LNCaP clone FGC (cell line): ENCODE data around the gene SPAG6.
A peak's percentile ranks its signal among the peaks of the same experiment; 100 is the strongest.

Experiments used
- DNase-seq: peaks from one replicate; pipeline ENCODE4 v3.0.0-alpha.2; 2011; ENCODE audit warnings: low read depth
- H3K4me3 ChIP-seq: 2 replicates; pipeline ENCODE4 v1.5.1; 2011; ENCODE audit warnings: mild to moderate bottlenecking, low read depth, low read length, control low read depth
- TF ChIP-seq, protein P1 (sequence below): IDR thresholded peaks from 2 replicates; pipeline ENCODE4 v1.5.1; 2012; ENCODE audit warnings: mild to moderate bottlenecking; ENCODE audit not compliant: control insufficient read depth, insufficient read depth; ENCODE audit errors: extremely low read depth

The SPAG6 gene

DNA sequence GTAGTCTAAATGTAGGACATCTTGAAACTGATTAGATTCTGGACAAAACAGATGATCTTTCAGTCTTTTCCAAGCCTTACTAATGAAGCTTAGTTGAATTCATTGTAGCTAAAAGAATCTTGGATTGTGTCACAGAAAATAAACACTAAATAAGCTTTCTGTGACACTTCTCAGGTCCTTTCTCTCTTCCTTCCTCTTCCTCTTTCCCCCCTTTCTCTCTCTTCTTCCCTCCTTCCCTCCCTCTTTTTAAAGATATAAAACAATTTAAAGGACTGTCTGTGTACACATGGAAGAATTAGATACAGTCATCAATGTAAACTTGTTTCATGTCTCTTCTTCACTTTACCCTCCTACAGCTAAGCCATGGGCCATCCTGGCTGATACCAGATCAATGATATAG, 34.4 kb upstream of the SPAG6 start:
- TF ChIP-seq, protein P1, sequence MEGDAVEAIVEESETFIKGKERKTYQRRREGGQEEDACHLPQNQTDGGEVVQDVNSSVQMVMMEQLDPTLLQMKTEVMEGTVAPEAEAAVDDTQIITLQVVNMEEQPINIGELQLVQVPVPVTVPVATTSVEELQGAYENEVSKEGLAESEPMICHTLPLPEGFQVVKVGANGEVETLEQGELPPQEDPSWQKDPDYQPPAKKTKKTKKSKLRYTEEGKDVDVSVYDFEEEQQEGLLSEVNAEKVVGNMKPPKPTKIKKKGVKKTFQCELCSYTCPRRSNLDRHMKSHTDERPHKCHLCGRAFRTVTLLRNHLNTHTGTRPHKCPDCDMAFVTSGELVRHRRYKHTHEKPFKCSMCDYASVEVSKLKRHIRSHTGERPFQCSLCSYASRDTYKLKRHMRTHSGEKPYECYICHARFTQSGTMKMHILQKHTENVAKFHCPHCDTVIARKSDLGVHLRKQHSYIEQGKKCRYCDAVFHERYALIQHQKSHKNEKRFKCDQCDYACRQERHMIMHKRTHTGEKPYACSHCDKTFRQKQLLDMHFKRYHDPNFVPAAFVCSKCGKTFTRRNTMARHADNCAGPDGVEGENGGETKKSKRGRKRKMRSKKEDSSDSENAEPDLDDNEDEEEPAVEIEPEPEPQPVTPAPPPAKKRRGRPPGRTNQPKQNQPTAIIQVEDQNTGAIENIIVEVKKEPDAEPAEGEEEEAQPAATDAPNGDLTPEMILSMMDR, result no peak
- DNase-seq, result no peak

DNA sequence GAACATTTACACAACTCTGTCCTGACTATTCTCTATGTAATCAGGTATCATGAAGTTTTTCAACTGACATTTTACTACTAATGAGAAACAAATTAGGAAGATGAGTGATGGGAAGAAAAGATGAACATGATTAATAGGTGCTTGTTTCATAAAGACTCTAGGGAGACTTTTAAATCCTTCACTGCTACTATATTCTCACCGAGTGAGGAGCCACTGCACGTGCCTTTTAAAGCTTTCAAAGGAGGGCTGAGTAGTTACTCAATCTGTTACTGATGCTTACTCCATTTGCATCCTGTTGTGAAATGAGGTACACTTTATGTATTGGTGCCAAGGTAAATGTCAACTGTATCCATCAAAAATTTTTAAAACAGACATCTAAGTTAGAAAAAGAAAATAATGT, 30.4 kb upstream of the SPAG6 start:
- H3K4me3 ChIP-seq, result no peak overlapping the region
- TF ChIP-seq, protein P1, result no peak
- no peak for DNase-seq

More for the DNA sequence above, 34.4 kb upstream of the SPAG6 start:
- H3K4me3 ChIP-seq, result no peak overlapping the region

DNA sequence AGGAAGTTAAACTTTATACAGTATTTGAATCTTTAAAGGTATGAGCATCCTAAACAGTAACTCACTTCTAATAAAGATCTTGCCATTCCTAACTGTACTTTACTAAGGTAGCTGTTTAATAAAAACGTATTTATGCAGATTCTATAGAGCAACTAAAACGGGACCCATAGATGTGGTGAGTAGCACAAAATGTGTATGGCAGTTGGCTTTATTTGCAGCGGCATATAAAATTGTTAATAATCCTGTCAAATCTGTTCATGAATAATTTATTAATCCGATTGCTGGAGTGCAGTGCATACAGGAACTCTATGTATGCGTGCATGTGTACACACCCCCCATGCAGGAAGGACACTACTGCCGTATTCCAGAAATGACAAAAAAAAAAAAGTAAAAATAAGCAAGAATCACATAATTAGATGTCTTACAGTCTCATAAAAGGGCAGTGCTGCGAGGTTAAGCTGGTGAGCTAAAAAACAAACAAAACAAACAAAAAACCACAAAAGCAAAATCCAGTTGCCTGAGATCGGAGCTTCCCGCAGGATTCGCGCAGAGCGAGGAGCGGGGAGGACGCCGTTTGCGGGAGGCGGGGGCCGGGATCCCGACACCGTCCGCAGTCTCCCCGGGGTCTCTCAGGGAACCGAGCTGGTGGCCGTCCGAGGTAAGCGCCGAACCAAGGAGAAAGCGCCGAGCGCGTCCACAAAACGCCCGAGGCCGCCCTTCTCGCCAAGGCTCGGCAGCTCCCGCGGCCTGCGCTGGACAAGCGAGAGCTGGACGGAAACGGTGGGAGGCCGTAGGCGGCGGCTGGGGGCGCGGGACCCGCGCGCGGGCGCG, 29.6 kb upstream of the SPAG6 start:
- peak overlapping the region; percentile 91 for H3K4me3 ChIP-seq
- TF ChIP-seq, protein P1, result no peak
- DNase-seq, result no peak

DNA sequence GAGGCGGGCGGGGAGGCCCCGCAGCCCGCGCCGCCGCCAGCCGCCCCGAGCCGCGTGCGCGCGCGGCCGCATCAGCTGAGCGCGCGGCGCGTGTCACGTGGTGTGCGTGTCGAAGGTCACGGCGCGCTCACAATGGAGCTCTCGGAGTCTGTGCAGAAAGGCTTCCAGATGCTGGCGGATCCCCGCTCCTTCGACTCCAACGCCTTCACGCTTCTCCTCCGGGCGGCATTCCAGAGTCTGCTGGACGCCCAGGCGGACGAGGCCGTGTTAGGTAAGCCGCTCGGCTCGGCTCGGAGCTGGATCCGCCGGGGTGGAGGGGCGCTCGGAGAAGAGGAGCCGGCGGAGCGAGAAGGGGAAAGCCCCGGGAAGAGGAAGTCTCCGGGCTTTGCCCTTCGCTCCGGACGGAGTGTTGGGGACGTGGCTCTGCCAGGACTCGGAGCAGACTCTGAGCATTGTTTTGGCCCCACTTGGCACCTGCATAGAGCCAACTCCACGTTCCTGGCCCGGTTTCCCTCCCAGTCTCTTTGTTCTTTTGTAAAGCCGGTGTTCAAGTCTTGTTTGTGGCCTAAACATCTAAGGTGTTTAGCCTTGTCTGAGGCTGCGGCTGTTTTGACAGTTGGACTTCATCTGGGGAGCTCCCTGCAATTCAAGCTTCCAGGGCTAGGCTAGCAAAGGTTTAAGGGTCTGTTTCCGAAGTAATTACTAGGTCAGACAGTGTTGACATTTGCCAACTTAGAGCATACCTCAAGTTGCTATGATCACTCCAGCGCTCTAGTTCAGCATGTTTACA, 28.8 kb upstream of the SPAG6 start, which contains the start of gene COMMD3:
Gene COMMD3 (plus strand): TSS at position 103 of the 790 bp plus-strand sequence. CDS start 30 bp downstream, at position 133.
- H3K4me3 ChIP-seq, result peak within 1 kb of the TSS; percentile 91
- DNase-seq, result peak; percentile 68
- TF ChIP-seq, protein P1, result no peak

DNA sequence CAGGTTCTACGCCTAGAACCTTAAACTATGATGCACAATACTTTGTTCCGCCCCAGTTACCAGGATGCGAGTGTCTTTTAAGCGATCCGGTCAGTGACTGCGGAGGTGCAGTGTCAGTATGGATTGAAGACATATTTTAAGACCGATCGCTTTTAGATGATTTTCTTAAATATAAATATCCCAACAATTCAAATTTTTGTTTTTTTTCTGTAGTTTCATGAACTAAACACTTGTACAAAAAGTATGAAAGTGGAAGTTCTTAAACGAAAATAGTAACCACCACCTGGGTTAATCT, 28.3 kb upstream of the SPAG6 start:
- TF ChIP-seq, protein P1, result no peak
- H3K4me3 ChIP-seq, result peak overlapping the region; percentile 91
- no peak for DNase-seq

DNA sequence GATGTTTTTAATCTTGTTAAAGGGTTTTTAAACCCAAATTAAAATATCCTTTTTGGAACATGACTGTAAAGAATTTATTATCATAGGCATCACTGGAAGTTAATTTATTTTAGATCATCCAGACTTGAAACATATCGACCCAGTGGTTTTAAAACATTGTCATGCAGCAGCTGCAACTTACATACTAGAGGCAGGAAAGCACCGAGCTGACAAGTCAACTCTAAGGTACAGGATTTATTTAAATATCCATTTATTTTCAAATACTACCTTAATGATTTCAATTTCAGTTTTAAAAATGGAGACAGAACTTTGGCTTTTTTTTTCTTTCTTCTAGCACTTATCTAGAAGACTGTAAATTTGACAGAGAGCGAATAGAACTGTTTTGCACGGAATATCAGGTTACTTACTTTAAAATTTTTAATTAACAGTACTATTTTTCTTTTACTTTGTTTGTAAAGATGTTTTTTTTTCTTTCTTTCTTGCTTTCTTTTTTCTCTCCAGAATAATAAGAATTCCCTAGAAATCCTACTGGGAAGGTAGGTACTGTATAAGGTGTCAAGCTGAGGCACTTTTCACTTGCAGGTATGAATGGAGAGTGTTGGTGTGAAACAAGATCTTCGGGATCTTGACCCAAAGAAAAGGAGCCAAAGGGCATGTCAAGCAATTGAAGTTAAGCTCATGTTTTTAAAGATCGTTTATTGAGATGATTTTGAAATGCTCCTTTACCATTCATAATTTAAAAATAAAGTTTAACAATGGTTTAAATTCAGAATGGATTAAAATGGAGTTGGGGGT, 27.3 kb upstream of the SPAG6 start:
- TF ChIP-seq, protein P1, result no peak
- no peak overlapping the region; the same call in 1 of the 2 replicates for H3K4me3 ChIP-seq
- no peak for DNase-seq
